D721Med (cell line): ENCODE measurements around the gene ANO3.

ENCODE experiments used
- DNase-seq: peaks from one replicate; pipeline ENCODE4 v3.0.0; 2011; ENCODE audit warnings: low spot score; ENCODE audit not compliant: insufficient read length
- FAIRE-seq: peaks from 2 replicates; lab custom pipeline; 2011; peaks lifted over from hg19 to GRCh38; lab: Jason Lieb, UNC
- TF ChIP-seq, protein P1 (sequence below): IDR thresholded peaks from 2 replicates; pipeline ENCODE4 v1.5.1; 2012; ENCODE audit warnings: mild to moderate bottlenecking, control low read depth; ENCODE audit not compliant: insufficient read depth; ENCODE audit errors: missing control alignments

ANO3 gene

DNA sequence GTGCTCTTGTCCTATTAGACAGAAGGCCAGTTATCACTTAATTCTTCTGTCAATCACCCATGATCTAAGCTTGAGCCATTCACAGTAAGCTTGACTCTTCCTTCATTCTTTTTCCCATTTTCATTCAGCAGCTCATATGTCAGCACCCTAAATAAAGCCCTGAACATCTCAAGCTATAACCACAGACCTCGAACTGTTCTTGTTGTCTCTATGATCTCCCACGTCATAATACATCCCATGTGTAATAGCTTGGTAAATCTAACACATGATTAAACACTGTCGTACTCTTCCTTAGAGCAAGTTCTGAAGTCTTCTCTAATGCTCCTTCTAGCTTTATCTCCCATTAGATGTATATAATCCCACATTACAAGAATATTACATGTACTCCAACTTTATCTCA lies 225.7 kb downstream of the ANO3 start:
- FAIRE-seq (no peak), DNase-seq (no peak)
- TF ChIP-seq, protein P1, sequence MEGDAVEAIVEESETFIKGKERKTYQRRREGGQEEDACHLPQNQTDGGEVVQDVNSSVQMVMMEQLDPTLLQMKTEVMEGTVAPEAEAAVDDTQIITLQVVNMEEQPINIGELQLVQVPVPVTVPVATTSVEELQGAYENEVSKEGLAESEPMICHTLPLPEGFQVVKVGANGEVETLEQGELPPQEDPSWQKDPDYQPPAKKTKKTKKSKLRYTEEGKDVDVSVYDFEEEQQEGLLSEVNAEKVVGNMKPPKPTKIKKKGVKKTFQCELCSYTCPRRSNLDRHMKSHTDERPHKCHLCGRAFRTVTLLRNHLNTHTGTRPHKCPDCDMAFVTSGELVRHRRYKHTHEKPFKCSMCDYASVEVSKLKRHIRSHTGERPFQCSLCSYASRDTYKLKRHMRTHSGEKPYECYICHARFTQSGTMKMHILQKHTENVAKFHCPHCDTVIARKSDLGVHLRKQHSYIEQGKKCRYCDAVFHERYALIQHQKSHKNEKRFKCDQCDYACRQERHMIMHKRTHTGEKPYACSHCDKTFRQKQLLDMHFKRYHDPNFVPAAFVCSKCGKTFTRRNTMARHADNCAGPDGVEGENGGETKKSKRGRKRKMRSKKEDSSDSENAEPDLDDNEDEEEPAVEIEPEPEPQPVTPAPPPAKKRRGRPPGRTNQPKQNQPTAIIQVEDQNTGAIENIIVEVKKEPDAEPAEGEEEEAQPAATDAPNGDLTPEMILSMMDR: no peak

DNA sequence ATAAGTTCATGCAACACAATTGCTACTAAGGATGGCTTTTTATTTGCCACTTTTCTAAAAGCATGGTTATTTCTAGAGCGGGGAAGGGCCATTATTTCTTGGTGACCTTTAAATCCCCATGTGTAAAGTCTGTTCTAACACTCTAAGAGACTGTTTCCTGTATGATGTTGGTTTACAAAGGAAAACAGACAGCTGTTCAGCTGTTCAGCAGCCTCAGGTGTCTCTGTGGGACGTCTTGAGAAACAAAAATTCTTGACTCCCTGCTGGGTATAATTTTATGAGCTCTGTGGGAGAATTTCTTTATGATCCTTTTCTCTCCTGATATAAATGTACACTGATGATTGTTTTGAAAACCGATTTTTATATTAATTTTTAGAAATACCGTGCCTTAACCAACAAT lies 226.3 kb downstream of the ANO3 start:
- TF ChIP-seq, protein P1: no peak
- FAIRE-seq (no peak), DNase-seq (no peak)

DNA sequence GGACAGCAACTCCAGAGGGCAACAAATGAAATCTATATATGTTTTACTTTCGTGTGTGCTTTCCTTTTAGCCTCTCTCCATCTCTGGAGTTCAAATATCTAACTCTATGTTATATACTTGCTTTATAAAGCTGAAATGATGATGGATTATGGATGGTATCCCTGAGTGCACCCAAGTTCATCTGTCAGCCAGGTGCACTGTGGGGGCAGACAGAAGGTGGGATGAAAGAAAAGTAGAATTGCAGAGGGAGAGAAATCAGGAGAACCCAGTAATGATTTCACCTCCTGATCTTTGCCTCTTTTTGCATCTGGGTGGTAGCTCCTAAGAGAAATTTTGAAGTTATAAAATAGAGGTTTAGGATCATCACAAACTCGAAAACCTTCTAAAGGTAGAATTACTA lies 237.7 kb downstream of the ANO3 start:
- DNase-seq: no peak
- no peak for FAIRE-seq
- TF ChIP-seq, protein P1: no peak

DNA sequence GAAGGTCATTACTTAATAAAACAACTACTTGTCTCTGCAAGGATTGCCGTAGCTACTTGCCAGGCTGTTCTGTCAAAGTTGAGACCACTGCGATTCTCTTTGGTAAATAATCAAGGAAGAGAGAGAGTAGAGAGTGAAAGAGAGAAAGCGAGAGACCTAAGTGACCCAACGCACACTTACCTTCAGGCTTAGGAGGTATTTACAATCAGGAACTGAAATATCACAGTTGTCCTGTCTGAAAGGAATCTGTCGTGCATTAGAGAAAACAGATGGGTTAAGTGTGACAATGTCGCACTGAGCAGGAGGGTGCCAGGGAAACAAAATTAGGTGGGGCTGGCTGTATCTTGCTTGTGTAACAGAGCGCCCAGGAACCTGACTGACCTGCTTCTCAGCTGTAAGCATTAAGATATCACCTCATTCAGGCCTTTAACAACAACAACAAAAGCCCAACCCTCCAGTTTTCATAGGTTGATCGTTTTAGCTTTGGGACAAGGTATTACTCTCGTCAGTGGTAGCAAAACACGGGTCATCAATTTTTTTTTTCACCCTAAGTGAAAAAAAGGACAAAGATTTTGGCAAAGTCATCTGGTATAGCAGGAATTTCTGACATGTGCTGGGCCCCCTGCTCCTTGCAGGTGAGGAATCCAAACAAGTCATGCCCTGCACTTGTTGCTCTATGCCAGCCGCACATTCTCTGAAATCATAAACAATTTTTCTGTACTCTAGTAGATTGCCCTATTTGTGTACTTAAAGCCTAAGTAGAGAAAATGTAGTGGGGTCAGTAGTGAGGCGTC lies 240.1 kb downstream of the ANO3 start, which contains the start of gene MUC15:
MUC15 (minus strand) TSS at position 403 of the 794 bp plus-strand sequence. CDS start 5,169 bp downstream, outside the sequence.
- FAIRE-seq: no peak
- no peak for DNase-seq
- TF ChIP-seq, protein P1: no peak

DNA sequence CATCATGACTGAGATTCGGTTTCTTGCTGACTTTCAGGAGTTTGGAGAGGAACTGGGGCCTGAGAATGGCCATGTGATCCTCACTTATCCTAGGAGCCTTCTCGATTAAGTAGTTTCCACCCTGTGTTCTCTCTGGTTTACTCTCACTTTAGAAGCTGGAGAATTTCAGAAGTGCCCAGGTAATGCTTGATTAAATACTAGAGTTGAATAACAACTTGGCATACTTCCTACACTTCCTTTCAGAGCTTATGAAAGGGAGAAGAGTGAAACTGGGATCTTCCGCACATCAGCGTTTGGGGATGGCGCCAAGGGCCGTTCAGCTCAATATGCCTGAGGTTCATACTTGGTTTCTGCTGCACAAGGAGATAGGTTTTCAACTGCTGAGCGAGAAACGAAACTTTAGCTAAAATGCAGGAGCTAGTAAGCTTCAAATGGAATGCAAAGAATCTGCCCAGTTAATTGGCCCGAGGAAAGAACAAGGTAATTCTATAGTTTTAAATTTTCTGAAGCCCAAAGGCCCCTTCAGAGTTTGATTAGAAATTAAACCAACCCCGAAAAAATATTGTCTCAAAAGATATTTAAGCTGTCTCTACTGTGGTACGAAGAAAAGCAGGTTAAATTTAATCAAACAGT lies 241.0 kb downstream of the ANO3 start:
- TF ChIP-seq, protein P1: no peak
- no peak for FAIRE-seq
- no peak for DNase-seq

DNA sequence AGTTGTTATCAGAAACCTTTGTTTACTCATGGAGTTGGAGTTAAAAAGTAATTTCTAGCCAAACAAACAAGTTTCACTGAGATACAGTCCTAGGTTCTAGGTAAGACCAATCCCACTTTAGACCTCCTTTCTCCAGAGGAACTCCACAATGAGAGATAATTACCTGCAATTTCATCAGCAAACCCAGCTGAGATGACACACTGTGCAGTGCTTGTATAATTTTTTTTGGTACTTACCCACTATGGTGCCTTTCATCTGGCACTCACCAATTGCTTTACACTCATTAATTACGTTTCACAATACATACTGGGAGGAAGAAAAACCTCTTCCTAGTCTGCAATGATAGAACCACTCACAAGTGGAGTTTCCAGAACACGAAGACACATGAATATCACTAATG lies 242.0 kb downstream of the ANO3 start:
- FAIRE-seq (no peak), DNase-seq (no peak)
- TF ChIP-seq, protein P1: no peak

DNA sequence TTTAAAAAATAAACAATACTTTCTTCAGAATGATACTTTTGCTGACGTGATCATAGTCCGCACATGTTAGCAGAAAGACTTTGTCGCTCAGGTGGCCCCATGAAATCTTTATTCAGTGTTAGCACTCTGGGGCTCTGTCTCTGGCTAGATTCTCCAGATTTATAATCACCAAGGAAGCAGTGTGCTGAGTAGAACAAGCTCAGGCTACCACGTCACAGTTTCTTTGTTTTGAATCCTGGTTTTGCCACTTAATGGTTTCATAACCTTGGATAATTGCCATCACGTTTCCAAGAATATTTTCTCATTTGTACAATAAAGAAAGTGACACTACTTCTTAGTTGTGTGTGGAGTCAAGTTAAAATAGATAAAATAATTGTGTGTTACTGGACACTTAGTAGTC lies 244.0 kb downstream of the ANO3 start:
- FAIRE-seq (no peak), DNase-seq (no peak)
- TF ChIP-seq, protein P1: no peak
